NOMO-1 treated with DMSO at 0.1 percent for 48 hours (cell line): ENCODE results near the gene HS3ST4.

ENCODE experiments used
- DNase-seq: peaks from one replicate; lab custom pipeline; 2025; ENCODE audit not compliant: unreplicated experiment; lab: John Stamatoyannopoulos, UW

HS3ST4 gene

DNA sequence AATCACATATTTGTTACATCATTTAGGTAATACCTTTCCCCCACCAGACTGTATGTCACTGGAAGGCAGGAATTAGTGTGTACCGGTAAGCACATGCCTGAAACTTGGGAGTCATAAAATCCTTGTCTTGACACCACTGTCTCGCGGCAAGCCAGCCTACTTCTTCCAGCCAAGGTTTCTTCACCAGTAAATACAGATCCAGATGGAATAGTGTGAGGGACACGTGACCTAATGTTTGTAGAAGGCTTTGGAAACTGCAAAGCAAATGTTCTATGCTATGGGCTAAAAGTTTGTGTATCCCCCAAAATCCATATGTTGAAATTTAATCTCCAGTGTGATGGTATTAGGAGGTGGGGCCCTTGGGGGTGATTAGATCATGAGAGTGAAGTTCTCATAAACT lies 126.1 kb downstream of the HS3ST4 start:
- no peak for DNase-seq

DNA sequence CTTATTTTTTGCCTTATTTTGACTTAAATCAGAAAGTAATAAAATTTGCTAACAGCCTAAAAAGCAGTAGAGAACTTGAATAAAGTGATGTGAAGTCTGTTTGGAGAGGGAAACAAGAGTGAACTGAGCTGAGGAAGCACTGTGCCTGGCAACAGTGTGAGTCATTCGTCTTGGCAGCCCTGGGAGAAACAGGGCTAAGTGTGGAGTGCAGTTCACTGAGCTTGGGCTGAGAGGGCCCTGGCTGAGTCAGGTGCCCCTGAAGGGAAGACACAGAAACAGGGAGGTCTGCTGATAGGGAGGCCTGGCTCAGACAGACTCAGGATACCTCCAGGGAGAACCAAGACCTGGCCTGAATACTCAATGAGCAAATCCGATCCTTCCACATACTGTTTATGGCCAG lies 132.1 kb downstream of the HS3ST4 start:
- no peak for DNase-seq

DNA sequence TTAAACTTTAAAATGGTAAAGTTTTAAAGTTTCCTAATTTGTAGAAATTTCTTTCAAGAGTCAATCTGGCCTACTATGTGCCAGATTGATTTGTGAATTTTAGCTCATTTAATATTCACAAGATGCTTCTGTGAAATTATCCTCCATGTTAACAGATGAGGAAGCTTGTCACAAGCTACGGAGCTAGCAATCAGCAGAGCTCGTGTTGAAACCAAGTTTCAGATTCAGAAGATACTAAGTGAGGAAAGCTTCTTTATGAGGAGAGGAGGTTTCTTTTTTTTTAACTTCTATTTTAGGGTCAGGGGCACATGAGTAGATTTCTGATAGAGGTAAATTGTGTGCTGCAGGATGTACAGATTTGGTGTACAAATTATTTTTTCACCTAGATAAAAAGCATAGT lies 135.9 kb downstream of the HS3ST4 start:
- no peak for DNase-seq

DNA sequence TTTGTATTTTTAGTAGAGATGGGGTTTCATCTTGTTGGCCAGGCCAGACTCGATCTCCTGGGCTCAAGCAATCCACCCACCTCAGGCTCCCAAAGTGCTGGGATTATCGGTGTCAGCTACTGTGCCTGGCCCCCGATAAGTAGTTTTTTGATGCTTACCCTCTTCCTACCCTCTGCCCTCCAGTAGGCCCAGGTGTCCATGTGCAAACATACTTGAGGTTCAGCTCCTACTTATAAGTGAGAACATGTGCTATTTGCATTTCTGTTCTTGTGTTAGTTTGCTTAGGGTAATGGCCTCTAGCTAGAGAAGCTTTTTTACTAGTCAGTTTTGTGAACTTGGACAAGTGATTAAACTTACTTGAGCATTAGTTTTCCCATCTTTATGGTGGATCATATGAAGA lies 136.8 kb downstream of the HS3ST4 start:
- no peak for DNase-seq

DNA sequence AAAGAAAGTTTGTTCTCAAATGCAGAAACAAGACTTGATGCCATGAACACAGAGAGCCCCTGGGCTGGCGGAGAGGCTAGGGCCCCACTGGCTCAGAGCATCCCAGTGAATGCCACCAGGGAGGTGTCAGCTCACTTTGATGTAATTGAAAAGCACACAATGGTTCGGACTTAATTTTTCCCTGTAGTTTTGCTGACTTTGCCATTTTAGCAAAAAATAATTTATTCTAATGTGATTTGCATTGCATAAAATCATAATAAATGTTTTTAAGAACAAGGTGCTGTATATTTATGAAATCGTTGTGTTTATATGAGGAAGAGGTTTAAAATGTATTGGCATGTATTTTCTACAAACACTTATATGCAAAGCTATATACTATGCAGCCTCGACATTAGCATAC lies 140.5 kb downstream of the HS3ST4 start:
- no peak for DNase-seq

DNA sequence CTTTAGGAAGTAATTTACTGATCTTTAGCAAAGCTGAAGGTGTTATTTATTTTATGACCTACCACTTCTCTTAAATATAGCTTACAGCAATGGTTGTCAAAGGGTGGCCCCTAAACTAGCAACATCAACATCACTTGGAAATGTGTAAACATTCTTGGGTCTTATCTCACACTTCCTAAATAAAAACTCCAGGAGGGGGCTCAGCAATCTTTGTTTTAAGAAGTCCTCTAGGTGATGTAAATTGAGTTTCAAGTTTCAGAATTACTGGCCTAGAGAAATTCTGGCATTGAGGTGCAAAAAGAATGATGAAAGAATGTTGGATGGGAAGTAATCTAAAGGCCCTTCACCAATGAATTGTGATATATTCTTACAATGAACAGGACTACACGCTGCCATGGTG lies 142.3 kb downstream of the HS3ST4 start:
- DNase-seq: no peak

DNA sequence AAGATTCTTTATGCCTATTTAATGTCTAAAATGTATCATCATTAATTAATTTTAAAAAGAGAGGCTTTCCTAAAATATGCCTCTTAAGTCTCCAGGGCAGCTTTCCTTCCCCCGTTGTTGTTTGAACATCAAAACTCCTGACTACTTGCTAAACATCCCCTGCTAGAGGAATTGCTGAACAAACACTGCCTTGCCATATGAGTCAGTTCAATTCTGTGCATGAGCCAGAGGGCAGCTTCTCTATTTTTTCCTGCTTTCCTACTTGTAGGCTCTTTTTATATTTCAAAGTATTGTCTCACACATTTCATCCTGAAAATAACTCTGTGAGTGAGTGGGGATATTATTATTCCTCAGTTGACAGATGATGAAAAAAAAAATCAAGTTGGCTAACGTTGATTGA lies 143.4 kb downstream of the HS3ST4 start:
- no peak for DNase-seq

DNA sequence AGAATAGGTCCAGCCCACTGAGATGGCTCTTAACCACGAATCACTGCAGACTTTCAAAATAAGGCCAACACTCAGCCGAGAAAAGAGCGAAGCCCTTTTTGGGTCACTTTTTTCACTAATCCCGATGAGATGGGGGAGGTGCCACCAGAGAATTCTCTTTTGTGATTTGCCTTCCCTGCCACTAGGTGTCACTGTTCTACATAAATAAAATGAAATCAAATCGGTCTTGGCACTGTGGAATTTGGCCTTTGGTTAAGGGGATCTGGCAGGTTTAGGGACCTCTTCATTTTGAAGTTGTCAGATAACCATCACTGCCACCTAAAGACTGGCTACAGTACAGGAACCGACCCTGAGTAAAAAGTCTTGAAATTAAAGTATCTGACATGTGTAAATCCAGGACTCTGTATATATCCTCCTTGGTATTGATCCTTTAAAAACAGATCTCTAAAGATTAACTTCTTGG lies 147.0 kb downstream of the HS3ST4 start:
- peak; percentile 49 for DNase-seq

DNA sequence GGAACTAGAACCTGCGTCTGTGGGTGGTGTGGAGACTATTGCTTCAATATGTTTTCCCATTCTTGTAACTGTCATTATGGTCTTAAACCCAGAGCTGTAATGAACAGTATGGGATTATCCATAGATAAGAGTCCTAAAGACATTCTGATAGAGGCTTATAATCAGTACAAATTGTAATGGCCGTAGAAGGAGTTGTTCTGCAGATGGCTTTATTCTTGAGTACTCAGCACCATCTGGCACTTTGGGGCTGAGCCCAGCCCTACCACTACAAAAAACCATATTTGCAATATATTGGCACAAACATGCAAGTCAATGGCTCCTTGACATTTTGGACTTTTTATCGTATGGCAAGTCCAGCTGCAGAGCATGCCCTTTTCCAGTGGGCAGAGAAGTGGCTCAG lies 150.0 kb downstream of the HS3ST4 start:
- no peak for DNase-seq

DNA sequence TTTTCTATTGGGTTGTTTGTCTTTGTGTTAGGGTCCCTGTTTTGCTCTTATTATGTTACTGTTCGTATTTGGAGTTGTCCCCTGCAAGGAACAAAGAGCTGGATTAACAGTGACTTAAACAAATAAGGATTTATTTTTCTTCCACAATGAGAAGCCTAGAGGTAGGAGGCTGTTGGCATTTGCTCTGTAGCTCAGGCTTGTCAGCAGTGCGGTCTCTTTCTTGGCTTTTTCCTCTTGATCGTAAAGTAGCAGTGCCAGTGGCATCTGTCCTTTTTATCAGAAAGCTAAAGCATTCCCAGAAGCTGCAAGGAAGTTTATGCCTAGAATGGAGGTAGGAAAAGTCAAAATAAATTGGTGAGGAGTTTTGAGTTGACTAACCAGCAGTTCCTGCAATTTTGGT lies 154.1 kb downstream of the HS3ST4 start:
- DNase-seq: no peak

DNA sequence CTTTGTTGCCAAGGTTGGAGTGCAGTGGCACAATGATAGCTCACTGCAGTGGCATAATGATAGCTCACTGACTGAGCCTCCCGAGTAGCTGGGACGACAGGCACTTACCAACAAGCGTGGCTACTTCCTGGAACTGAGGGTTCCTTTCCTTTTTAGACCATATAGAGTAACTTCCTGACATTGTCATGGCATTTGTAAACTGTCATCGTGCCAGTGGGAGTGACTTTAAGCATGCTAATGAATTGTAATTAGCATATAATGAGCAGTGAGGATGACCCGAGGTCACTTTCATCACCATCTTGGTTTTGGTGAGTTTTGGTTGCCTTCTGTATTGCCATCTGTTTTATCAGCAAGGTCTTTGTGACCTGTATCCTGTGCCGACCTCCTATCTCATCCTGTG lies 162.4 kb downstream of the HS3ST4 start:
- DNase-seq: no peak

DNA sequence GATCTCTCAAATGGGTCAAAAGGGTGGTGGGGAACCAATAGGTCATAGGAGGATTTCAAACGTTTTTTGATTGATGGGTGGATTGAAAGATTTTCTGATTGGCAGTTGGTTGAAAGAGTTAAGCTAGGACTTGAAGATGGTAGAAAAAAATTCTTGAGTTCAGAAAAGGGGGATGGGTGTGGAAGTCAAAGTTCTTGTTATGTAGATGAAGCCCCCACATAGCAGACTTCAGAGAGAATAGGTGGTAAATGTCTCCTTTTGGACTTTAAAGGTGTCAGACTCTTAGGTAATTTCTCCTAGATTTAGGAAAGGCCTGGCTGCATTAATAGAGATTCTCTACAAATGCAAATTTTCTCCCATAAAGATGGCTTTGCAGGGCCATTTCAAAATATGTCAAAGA lies 163.3 kb downstream of the HS3ST4 start:
- DNase-seq: no peak

DNA sequence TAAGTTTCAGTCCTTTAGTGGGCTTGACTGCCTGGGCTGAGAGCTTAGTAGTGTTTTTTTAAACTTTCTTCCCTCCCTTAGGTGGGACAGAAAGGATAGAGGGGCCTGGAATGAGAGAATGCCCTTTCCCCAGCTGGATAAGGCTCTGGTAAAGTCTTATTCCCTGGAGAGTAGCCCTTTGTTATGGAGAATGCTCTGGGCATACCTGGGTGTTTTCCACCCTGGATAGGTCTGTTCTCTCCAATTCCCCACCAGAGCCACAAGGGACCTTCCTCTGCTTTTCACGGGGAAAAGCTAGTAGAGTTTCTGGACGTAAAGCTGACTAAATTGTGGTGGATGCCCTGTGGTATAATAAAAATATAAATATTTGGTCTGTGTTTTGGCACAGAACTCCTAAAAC lies 164.1 kb downstream of the HS3ST4 start:
- DNase-seq: no peak

DNA sequence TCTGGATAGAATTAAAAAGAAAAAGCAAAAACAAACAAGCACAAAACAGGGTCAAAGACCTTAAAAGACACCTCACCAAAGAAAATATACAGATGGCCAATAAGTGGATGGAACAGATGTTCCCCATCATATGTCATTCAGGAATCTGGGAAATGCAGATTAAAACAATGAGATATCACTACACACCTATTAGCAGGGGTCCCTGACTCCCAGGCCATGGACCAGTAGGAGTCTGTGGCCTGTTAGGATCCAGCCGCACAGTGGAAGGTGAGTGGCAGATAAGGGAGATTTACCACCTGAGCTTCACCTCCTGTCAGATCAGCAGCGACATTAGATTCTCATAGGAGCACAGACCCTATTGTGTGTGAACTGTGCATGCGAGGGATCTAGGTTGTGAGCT lies 167.9 kb downstream of the HS3ST4 start:
- no peak for DNase-seq

DNA sequence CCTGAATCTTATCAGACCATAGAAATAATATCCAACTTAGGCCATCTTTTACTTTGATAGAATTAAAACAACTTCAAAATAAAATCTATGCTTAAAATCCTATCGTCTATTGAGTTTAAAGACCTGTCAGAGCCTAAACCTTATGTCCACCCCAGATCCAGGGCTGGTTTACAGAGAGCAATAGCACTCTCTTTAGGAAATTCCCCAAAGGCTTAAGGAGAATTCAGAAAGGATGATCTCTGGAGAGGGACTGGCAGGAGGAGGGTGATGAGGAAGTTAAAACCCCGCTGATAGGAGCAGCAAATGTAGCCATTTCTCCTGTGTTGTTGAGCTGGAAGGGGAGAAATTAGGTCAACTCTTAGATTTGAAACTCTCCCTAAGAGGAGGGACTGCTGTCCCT lies 175.3 kb downstream of the HS3ST4 start:
- no peak for DNase-seq

DNA sequence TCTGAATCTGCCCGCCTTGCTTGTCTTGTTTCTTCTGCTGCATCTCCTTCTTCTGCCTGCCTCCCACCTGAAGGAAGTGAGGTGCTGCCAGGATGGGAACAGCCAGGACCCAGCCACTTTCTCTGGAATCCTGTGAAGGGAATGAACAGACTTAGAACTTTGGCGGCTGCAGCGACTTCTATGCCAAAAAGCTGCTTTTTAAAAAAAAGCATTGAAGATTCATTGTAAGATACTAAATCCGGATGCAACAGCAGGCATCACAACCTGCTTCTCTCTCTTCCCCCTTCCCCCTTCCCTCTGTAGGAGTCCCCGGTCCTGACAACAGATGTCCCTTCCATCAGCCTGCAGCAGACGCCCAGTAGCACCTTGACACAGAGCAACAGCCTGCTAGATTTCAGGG lies 176.3 kb downstream of the HS3ST4 start:
- no peak for DNase-seq

DNA sequence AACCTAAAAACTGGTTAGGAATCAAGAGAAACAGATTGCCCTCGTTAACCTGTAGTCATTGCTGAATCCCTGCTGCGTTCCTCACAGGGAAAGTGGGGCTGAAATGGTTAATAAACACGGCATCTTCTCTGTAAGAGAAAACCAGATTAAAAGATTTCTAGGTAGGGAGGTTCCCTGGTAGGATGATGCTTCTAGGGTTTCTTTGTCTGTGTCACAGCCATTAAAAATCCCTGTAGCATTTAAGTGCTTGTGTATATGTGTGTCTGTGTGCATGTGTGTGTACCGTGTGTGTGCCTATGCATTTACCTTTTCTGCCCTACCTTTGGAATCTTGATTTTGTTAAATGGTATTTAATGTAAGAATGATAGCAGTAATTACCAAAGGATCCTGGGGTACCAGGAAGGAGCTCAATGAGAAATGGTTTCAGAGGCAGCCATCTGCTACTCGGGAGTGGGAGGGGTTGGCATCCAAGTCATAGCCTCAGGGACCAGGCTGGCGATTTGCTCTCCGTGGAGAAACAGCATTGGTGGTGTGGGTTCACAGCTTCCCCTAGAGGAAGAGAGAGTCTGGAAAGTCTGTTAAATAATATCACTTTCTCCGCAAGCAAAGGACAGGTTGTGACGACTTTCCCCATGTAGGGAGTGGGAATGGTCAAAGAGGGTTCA lies 177.1 kb downstream of the HS3ST4 start:
- DNase-seq: no peak

DNA sequence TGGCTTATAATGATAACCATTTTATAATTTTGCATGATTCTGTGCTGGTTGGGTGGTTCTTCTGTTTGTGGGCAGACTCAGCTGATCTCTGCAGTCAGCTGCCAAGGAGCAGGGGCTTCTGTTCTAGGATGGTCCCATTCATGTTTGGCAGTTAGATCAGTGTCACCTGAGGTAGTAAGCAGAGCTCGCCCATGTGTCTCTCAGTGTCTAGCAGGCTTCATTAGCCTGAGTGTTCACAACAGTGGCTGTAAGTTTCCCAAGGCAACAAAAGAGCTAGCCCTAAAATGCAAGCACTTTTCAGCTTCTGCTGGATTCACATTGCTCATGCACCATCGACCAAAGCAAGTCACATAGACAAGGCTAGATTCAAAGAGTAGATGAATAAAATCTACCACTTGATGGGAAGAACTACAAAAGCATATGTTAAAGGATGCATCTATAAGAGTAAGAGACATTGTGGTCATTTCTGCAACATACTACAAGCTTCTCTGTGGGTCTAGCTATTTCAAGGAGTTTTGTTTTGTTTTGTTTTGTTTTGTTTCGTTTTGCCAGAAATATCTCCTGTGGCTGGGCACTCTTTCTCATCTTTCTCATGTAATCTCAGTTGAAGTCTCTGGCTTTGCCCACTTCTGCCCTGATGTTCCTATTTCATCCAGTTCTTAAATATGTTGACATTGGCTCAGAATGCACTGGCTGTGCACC lies 180.8 kb downstream of the HS3ST4 start:
- no peak for DNase-seq

DNA sequence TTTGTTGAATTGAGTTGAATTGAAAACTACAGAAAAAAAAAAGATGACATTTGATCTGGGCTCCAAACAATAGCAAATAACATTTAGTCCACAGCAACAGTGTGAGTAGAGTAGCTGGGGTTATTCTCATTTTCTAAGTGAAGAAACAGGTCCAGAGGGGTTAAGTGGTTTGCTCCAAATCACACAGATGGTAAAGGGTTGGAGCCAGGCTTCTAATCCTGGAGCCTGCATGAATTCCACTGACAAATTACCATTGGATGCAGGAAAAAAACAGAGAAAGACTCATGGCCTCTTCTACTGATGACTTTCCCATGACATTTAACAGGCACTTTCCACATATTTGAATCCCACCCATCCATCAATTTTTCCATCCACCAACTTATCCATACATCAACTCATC lies 182.4 kb downstream of the HS3ST4 start:
- DNase-seq: no peak

DNA sequence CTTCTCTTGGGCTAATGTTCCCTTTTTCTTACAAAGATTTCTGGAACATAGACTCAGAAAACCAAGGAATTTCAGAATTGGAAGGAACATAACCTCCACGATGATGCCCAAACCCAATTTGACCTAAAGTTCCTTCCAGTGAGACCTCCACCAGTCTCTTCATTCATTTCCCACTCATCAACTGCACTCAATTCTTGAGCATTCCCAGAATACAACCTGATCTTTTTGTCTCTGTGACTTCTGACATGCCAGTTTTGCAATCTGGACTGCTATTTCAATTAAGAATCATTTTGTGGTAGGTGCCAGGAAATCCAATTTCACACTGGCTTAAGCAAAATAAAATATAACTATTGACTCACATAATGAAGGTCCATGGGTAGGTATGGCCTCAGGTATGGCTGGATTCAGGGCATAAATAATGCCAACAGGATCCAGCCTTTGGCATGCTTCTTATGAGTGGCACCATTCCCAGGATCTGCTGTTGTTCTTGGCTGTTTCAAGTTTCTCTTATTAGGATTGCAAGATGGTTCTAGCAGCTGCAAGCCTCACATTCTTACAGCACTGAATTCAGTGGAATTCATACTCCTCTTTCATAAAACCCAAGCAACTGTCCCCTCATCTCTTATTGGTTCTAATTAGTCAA lies 184.3 kb downstream of the HS3ST4 start:
- DNase-seq: no peak

DNA sequence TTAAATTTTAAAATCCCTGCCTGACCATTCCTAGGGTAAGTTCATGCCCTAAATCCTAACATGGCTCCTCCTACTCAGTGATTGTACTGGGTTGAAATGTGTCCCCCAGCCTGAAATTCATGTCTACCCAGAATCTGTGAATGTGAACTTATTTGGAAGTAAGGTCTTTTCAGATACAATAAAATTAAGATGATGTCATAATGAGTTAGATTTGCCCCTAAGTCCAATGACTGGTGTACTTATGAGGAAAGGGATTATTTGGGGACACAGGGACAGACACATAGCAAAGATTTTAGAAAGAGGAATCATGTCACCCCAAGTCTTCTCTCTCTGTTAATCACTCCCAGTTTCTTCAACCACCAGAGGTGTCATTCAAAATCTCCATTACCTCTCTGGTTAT lies 185.3 kb downstream of the HS3ST4 start:
- DNase-seq: no peak

DNA sequence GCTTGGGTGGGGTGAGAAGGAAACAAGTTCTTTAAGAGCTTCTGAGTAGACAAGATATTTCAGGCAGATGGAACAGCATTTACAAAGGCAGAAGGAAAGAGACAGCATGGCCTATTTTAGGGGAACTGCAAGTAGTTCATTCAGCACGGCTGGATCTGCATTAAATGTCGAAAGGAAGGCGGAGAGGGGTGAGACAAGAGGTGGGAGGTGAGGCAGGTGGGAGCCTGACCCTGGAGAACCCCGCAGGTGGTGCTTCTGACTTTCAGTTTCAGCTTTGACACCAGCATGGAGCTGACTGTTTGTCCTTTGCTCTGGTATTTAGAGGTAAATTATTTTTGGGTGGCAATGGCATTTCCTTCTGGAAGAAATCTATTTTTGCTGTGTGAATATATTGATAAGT lies 194.8 kb downstream of the HS3ST4 start:
- no peak for DNase-seq
